Neural progenitor cell (in vitro differentiated cells): Measurements from ENCODE around the gene TCERG1L. TPM values are rescaled to one million over a fixed set of nuclear protein-coding genes. Genes with fewer than 3 reads are reported as not detected.

Source experiments
- DNase-seq: peaks from one replicate; pipeline ENCODE4 v3.0.0-alpha.2; 2016; ENCODE audit warnings: low spot score
- H2AFZ ChIP-seq: fragments of 200-600 bp; sonication (generic); replicated peaks from 2 replicates; pipeline ENCODE4 v1.6.1; 2016; ENCODE audit warnings: antibody characterized with exemption
- H3F3A ChIP-seq: fragments of 200-600 bp; sonication (generic); 2 replicates; pipeline ENCODE4 v1.6.1; 2016; ENCODE audit warnings: antibody characterized with exemption, low read depth
- H3K27ac ChIP-seq: fragments of 200-600 bp; sonication (generic); 2 replicates; pipeline ENCODE4 v1.5.1; 2016; ENCODE audit warnings: mild to moderate bottlenecking
- H3K27me3 ChIP-seq: fragments of 200-600 bp; sonication (generic); 2 replicates; pipeline ENCODE4 v1.6.1; 2016; ENCODE audit warnings: mild to moderate bottlenecking, moderate library complexity
- H3K36me3 ChIP-seq: fragments of 200-600 bp; sonication (generic); 2 replicates; pipeline ENCODE4 v1.5.1; 2016
- H3K4me1 ChIP-seq: fragments of 200-600 bp; sonication (generic); 2 replicates; pipeline ENCODE4 v1.6.1; 2016; ENCODE audit warnings: mixed run types
- H3K4me2 ChIP-seq: fragments of 200-600 bp; sonication (generic); 2 replicates; pipeline ENCODE4 v1.6.1; 2016
- H3K4me3 ChIP-seq: fragments of 200-600 bp; sonication (generic); 2 replicates; pipeline ENCODE4 v1.5.1; 2016
- H3K79me2 ChIP-seq: fragments of 200-600 bp; sonication (generic); 2 replicates; pipeline ENCODE4 v1.6.1; 2016; ENCODE audit warnings: low read depth
- H3K9ac ChIP-seq: fragments of 200-600 bp; sonication (generic); 2 replicates; pipeline ENCODE4 v1.6.1; 2016
- H3K9me3 ChIP-seq: fragments of 200-600 bp; sonication (generic); 2 replicates; pipeline ENCODE4 v1.5.1; 2016; ENCODE audit warnings: low read depth
- H4K20me1 ChIP-seq: fragments of 200-600 bp; sonication (generic); 2 replicates; pipeline ENCODE4 v1.6.1; 2016; ENCODE audit warnings: low read depth
- H3K27ac Mint-ChIP-seq: 3 replicates; pipeline ENCODE4 v1.8.0; 2021; ENCODE audit warnings: mixed read lengths
- H3K27me3 Mint-ChIP-seq: 2 replicates; pipeline ENCODE4 v1.8.0; 2022; ENCODE audit warnings: low read depth, mild to moderate bottlenecking, inconsistent platforms, moderate library complexity, mixed read lengths; ENCODE audit not compliant: insufficient read depth
- H3K36me3 Mint-ChIP-seq: 3 replicates; pipeline ENCODE4 v1.8.0; 2021; ENCODE audit warnings: mixed read lengths
- H3K4me1 Mint-ChIP-seq: 3 replicates; pipeline ENCODE4 v1.8.0; 2021; ENCODE audit warnings: mixed read lengths
- H3K4me3 Mint-ChIP-seq: 3 replicates; pipeline ENCODE4 v1.8.0; 2021; ENCODE audit warnings: mild to moderate bottlenecking, moderate library complexity, mixed read lengths
- H3K9me3 Mint-ChIP-seq: 3 replicates; pipeline ENCODE4 v1.8.0; 2020; ENCODE audit warnings: mixed read lengths
- EZH2 ChIP-seq: fragments of 200-600 bp; sonication (generic); IDR thresholded peaks from 2 replicates; pipeline ENCODE4 v1.6.1; 2017; ENCODE audit warnings: antibody characterized with exemption, mild to moderate bottlenecking, moderate library complexity
- EZH2phosphoT487 ChIP-seq: fragments of 200-600 bp; sonication (generic); IDR thresholded peaks from 2 replicates; pipeline ENCODE4 v1.6.1; 2017; ENCODE audit warnings: antibody characterized with exemption
- total RNA-seq: library from RNA; depleted of rRNA; stranded (reverse); fragments of >200 nt; gene quantifications from 2 replicates; pipeline ENCODE4 v1.2.3, GENCODE V29; 2015; ENCODE audit warnings: low replicate concordance
- TF ChIP-seq, protein P1 (sequence below): fragments of 200-600 bp; sonication (generic); IDR thresholded peaks from 2 replicates; pipeline ENCODE4 v1.5.1; 2017; ENCODE audit warnings: antibody characterized with exemption, mild to moderate bottlenecking

The TCERG1L gene
- total RNA-seq, 1 donor from 2014 or later = 1.8 TPM

DNA sequence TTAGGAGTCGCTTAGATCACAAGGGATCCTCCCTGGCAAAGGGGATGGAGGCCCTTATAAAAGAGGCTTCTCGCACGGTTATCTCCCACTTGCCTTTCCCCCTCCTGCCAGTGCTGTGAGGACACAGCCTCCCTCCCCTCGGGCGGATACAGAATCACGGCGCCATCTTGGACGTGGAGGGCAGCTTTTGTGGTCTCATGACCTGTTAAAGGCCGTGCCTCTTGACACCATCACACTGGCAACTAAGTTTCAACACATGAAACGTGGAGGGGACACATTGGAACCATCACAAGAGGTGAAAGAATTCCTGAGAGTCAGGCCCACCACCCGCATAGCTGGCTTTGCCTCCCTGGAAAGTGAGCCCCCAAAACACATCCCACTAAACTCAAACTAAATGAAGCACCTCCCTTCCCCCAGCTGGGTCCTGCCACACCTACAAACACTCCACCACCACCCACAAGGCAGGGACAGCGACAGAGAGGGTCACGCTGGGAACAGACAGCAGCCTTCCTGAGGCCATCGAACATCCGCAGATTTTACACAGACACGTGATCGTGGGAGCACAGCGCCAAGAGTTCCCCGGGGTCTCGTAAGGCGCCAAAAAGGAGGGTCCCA lies 110.6 kb downstream of the TCERG1L start:
- Histone ChIP-seq H3F3A (peaks cover 10% of the 10 kb centered on the region), H3K36me3 (no peaks in the 10 kb centered on the region), H3K27ac (no peak overlapping the region), H3K4me3 (no peak overlapping the region), H3K27me3 (no peaks in the 10 kb centered on the region), H3K9ac (no peak overlapping the region), H2AFZ (no peak overlapping the region), H3K9me3 (no peaks in the 10 kb centered on the region), H3K79me2 (no peaks in the 10 kb centered on the region), H4K20me1 (no peaks in the 10 kb centered on the region), H3K4me1 (peaks cover 14% of the 10 kb centered on the region), H3K4me2 (no peak overlapping the region)
- H3K9me3 Mint-ChIP-seq = peaks cover 5% of the 10 kb centered on the region
- no peak for DNase-seq
- H3K27ac Mint-ChIP-seq = no peak overlapping the region
- peaks cover 17% of the 10 kb centered on the region for H3K27me3 Mint-ChIP-seq
- no peak overlapping the region for H3K4me3 Mint-ChIP-seq
- H3K36me3 Mint-ChIP-seq = no peaks in the 10 kb centered on the region
- TF ChIP-seq EZH2 (no peak), EZH2phosphoT487 (no peak)
- TF ChIP-seq, protein P1, sequence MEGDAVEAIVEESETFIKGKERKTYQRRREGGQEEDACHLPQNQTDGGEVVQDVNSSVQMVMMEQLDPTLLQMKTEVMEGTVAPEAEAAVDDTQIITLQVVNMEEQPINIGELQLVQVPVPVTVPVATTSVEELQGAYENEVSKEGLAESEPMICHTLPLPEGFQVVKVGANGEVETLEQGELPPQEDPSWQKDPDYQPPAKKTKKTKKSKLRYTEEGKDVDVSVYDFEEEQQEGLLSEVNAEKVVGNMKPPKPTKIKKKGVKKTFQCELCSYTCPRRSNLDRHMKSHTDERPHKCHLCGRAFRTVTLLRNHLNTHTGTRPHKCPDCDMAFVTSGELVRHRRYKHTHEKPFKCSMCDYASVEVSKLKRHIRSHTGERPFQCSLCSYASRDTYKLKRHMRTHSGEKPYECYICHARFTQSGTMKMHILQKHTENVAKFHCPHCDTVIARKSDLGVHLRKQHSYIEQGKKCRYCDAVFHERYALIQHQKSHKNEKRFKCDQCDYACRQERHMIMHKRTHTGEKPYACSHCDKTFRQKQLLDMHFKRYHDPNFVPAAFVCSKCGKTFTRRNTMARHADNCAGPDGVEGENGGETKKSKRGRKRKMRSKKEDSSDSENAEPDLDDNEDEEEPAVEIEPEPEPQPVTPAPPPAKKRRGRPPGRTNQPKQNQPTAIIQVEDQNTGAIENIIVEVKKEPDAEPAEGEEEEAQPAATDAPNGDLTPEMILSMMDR = no peak
- peaks cover 13% of the 10 kb centered on the region for H3K4me1 Mint-ChIP-seq

DNA sequence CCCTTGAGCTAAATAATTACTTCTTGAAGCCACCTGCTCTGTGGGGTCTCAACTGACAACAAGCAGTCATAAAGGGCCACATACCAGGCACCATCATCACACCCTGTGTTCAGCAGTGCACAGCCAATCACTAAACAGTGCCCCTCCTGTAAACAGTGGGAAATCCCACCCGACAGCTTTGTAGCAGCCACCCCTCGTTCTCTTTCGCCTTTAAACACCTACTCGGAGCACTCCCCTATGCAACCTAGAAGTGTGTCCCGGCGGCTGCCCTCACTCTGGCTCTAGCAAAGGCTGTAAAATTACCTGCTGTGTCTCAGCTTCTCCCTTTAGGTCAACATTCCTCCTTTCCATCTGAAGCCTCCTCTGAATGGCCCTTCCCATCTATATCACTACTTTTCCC lies 111.9 kb downstream of the TCERG1L start:
- Histone ChIP-seq H3K27me3 (no peaks in the 10 kb centered on the region), H3K36me3 (no peaks in the 10 kb centered on the region), H3K27ac (no peak overlapping the region), H3F3A (peaks cover 10% of the 10 kb centered on the region), H2AFZ (no peak overlapping the region), H3K9ac (no peak overlapping the region), H3K79me2 (no peaks in the 10 kb centered on the region), H4K20me1 (no peaks in the 10 kb centered on the region), H3K9me3 (no peaks in the 10 kb centered on the region), H3K4me1 (peaks cover 14% of the 10 kb centered on the region), H3K4me2 (peak overlapping the region; percentile 44), H3K4me3 (no peak overlapping the region)
- Mint-ChIP-seq H3K9me3 (peaks cover 5% of the 10 kb centered on the region), H3K27ac (no peak overlapping the region), H3K4me1 (peaks cover 13% of the 10 kb centered on the region), H3K4me3 (no peak overlapping the region), H3K36me3 (no peaks in the 10 kb centered on the region), H3K27me3 (peaks cover 17% of the 10 kb centered on the region)
- peak; percentile 36 for DNase-seq
- TF ChIP-seq EZH2 (no peak), EZH2phosphoT487 (no peak)
- TF ChIP-seq, protein P1 = no peak

DNA sequence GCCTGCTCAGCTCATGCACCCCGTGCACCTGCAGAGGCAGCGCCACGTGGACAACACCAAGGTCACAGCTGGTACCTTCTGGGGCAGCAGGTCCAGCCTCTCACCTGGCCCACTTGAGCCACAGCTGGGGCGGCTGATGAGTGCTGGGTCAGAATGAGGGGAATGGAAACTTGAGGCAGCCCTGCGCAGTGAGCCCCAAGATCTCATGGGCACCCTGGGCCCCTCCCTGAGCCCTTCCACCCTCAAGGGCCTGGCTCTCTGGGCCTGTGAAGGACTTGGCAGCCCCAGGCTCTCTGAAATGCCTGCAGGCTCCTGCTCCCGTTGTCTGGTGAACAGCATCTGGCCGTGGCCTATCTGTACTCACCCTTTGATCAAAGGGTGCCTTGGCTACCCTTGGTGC lies 112.7 kb downstream of the TCERG1L start:
- Histone ChIP-seq H3K27ac (no peak overlapping the region), H3K4me1 (peaks cover 14% of the 10 kb centered on the region), H3K4me2 (no peak overlapping the region), H3K9ac (no peak overlapping the region), H3K27me3 (no peaks in the 10 kb centered on the region), H3K4me3 (no peak overlapping the region), H3K9me3 (no peaks in the 10 kb centered on the region), H3K36me3 (no peaks in the 10 kb centered on the region), H2AFZ (no peak overlapping the region), H3K79me2 (no peaks in the 10 kb centered on the region), H4K20me1 (no peaks in the 10 kb centered on the region), H3F3A (peaks cover 10% of the 10 kb centered on the region)
- TF ChIP-seq, protein P1 = no peak
- TF ChIP-seq EZH2 (no peak), EZH2phosphoT487 (no peak)
- H3K27me3 Mint-ChIP-seq = peaks cover 14% of the 10 kb centered on the region
- H3K4me3 Mint-ChIP-seq = no peak overlapping the region
- peaks cover 5% of the 10 kb centered on the region for H3K9me3 Mint-ChIP-seq
- no peak overlapping the region for H3K27ac Mint-ChIP-seq
- H3K36me3 Mint-ChIP-seq = no peaks in the 10 kb centered on the region
- H3K4me1 Mint-ChIP-seq = peaks cover 13% of the 10 kb centered on the region
- no peak for DNase-seq
